Astrocyte (in vitro differentiated cells and primary cell): ENCODE measurements around the gene UHRF1. TPM values are rescaled to one million over a fixed set of nuclear protein-coding genes. Genes with fewer than 3 reads are reported as not detected.
A peak's percentile ranks its signal among the peaks of the same experiment; 100 is the strongest.
"Not testable (repeated sequence)": the region's sequence is repeated elsewhere in the genome, so short reads cannot be mapped to it uniquely, and the experiment has no call there.

Experiments
- DNase-seq: peaks from one replicate; pipeline ENCODE4 v3.0.0-alpha.2; 2010; ENCODE audit warnings: low read depth
- FAIRE-seq: peaks from 2 replicates; lab custom pipeline; 2011; peaks lifted over from hg19 to GRCh38; lab: Jason Lieb, UNC
- H2AFZ ChIP-seq: 2 replicates; pipeline ENCODE4 v1.6.0; 2012; ENCODE audit warnings: low read depth, low read length, inconsistent platforms
- H3K27ac ChIP-seq: 2 replicates; pipeline ENCODE4 v1.5.1; 2011; ENCODE audit warnings: low read depth, low read length, inconsistent platforms
- H3K27me3 ChIP-seq: 2 replicates; pipeline ENCODE4 v1.6.0; 2011; ENCODE audit warnings: low read length, inconsistent platforms; ENCODE audit not compliant: insufficient read depth
- H3K36me3 ChIP-seq: 2 replicates; pipeline ENCODE4 v1.5.1; 2011; ENCODE audit warnings: low read length, inconsistent platforms; ENCODE audit not compliant: insufficient read depth
- H3K4me1 ChIP-seq: 2 replicates; pipeline ENCODE4 v1.5.1; 2011; ENCODE audit warnings: low read length, inconsistent platforms; ENCODE audit not compliant: insufficient read depth
- H3K4me2 ChIP-seq: 2 replicates; pipeline ENCODE4 v1.6.0; 2012; ENCODE audit warnings: low read length, inconsistent platforms
- H3K4me3 ChIP-seq: 2 replicates; pipeline ENCODE4 v1.5.1; 2011; ENCODE audit warnings: low read depth, mild to moderate bottlenecking, low read length, inconsistent platforms; ENCODE audit not compliant: insufficient read depth
- H3K79me2 ChIP-seq: 2 replicates; pipeline ENCODE4 v1.6.0; 2012; ENCODE audit warnings: mild to moderate bottlenecking, low read length, inconsistent platforms; ENCODE audit not compliant: insufficient read depth
- H3K9ac ChIP-seq: 2 replicates; pipeline ENCODE4 v1.6.0; 2012; ENCODE audit warnings: mild to moderate bottlenecking, low read length, inconsistent platforms
- H3K9me3 ChIP-seq: 2 replicates; pipeline ENCODE4 v1.5.1; 2012; ENCODE audit warnings: low read depth, mild to moderate bottlenecking, low read length, inconsistent platforms; ENCODE audit not compliant: insufficient read depth
- H4K20me1 ChIP-seq: 2 replicates; pipeline ENCODE4 v1.6.0; 2012; ENCODE audit warnings: low read length, inconsistent platforms; ENCODE audit not compliant: insufficient read depth
- H3K27ac Mint-ChIP-seq: one replicate; pipeline ENCODE4 v1.8.0; 2021; ENCODE audit warnings: mild to moderate bottlenecking, mixed read lengths; ENCODE audit not compliant: unreplicated experiment
- H3K27me3 Mint-ChIP-seq: one replicate; pipeline ENCODE4 v1.8.0; 2021; ENCODE audit warnings: low read depth, mixed read lengths; ENCODE audit not compliant: unreplicated experiment
- H3K36me3 Mint-ChIP-seq: one replicate; pipeline ENCODE4 v1.8.0; 2021; ENCODE audit warnings: low read depth, mixed read lengths; ENCODE audit not compliant: unreplicated experiment
- H3K4me1 Mint-ChIP-seq: one replicate; pipeline ENCODE4 v1.8.0; 2021; ENCODE audit warnings: low read depth, mixed read lengths; ENCODE audit not compliant: unreplicated experiment
- H3K4me3 Mint-ChIP-seq: one replicate; pipeline ENCODE4 v1.8.0; 2021; ENCODE audit warnings: mild to moderate bottlenecking, moderate library complexity, mixed read lengths; ENCODE audit not compliant: unreplicated experiment
- H3K9me3 Mint-ChIP-seq: one replicate; pipeline ENCODE4 v1.8.0; 2021; ENCODE audit warnings: mild to moderate bottlenecking, mixed read lengths; ENCODE audit not compliant: unreplicated experiment
- EZH2 ChIP-seq: IDR thresholded peaks from 2 replicates; pipeline ENCODE4 v1.6.1; 2012; ENCODE audit warnings: mild to moderate bottlenecking, low read length, inconsistent platforms; ENCODE audit not compliant: insufficient read depth
- total RNA-seq: library from RNA; stranded (reverse); gene quantifications from 2 replicates; pipeline ENCODE4 v1.2.1, GENCODE V29; 2021
- TF ChIP-seq, protein P1 (sequence below): IDR thresholded peaks from 2 replicates; pipeline ENCODE4 v1.5.1; 2011; ENCODE audit warnings: low read depth, mild to moderate bottlenecking, inconsistent platforms, low read length, moderate library complexity; ENCODE audit not compliant: insufficient read depth

UHRF1 gene
- total RNA-seq, 1 donor from 2014 or later: 16.2 TPM

DNA sequence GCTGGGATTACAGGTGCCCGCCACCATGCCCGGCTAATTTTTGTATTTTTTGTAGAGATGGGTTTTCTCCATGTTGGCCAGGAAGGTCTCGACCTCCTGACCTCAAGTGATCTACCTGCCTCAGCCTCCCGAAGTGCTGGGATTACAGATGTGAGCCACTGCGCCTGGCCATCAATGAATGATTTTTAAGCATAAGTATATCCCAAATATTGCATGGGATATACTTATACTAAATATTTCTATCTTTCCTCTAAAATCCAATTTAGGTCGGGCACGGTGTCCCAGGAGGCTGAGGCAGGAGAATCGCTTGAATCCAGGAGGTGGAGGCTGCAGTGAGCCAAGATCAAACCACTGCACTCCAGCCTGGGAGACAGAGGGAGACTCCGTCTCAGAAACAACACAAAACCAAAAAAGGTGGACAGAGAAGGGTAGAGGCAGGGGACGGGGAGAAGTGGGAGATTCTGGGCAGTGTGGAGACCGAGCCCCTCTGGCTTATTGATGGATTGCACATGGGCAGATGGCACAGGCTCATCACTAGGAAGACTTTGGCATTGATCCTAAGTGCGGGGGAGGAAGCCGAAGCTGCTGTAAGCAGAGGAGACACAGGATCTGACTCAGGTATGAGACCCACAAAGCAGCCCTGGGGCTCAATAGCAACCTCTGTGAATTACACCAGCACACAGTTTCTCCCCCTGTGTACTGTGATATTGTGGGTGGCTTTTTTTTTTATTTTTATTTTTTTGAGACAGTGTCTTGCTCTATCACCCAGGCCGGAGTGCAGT, 20.1 kb upstream of the UHRF1 start:
- H3K79me2 ChIP-seq: no peaks in the 10 kb centered on the region
- peaks cover 10% of the 10 kb centered on the region for H3K27me3 Mint-ChIP-seq
- no peak overlapping the region for H3K27ac Mint-ChIP-seq
- H3K4me1 Mint-ChIP-seq: no peaks in the 10 kb centered on the region
- H3K36me3 Mint-ChIP-seq: no peaks in the 10 kb centered on the region
- H3K9ac ChIP-seq: no peak overlapping the region
- H3K36me3 ChIP-seq: no peaks in the 10 kb centered on the region
- no peak overlapping the region for H3K4me3 ChIP-seq
- FAIRE-seq: no peak
- H3K4me1 ChIP-seq: peaks cover 6% of the 10 kb centered on the region
- H3K4me3 Mint-ChIP-seq: peak overlapping the region; percentile 29
- H3K27me3 ChIP-seq: no peaks in the 10 kb centered on the region
- DNase-seq: peak; percentile 62
- H2AFZ ChIP-seq: no peak overlapping the region
- no peaks in the 10 kb centered on the region for H4K20me1 ChIP-seq
- H3K9me3 ChIP-seq: no peaks in the 10 kb centered on the region
- peak overlapping the region; percentile 2 for H3K4me2 ChIP-seq
- H3K27ac ChIP-seq: no peak overlapping the region
- TF ChIP-seq EZH2: no peak
- TF ChIP-seq, protein P1, sequence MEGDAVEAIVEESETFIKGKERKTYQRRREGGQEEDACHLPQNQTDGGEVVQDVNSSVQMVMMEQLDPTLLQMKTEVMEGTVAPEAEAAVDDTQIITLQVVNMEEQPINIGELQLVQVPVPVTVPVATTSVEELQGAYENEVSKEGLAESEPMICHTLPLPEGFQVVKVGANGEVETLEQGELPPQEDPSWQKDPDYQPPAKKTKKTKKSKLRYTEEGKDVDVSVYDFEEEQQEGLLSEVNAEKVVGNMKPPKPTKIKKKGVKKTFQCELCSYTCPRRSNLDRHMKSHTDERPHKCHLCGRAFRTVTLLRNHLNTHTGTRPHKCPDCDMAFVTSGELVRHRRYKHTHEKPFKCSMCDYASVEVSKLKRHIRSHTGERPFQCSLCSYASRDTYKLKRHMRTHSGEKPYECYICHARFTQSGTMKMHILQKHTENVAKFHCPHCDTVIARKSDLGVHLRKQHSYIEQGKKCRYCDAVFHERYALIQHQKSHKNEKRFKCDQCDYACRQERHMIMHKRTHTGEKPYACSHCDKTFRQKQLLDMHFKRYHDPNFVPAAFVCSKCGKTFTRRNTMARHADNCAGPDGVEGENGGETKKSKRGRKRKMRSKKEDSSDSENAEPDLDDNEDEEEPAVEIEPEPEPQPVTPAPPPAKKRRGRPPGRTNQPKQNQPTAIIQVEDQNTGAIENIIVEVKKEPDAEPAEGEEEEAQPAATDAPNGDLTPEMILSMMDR: no peak
- H3K9me3 Mint-ChIP-seq: no peaks in the 10 kb centered on the region

DNA sequence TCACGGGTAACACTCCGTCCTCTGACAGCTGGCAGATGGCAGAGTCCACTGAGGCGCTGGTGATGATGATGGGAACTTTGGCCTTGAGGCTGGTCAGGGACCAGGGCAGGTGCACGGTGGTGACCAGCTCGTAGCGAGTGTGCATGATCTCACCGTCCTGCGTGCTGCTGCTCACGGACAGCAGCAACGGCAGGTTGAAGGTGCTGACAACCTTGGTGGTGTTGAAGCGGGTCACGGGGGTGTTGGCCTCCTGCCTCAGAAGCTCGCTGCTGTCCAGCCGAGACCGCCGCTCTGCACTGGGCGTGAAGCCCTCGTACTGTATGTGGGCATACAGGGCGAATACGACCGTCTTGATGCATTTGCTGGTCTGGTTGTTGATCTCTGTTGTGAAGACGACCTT, 18.2 kb upstream of the UHRF1 start:
- H3K27ac Mint-ChIP-seq: no peak overlapping the region
- Histone ChIP-seq H2AFZ (no peak overlapping the region), H3K4me1 (peaks cover 6% of the 10 kb centered on the region), H3K36me3 (no peaks in the 10 kb centered on the region), H3K27me3 (no peaks in the 10 kb centered on the region), H3K9me3 (no peaks in the 10 kb centered on the region), H4K20me1 (no peaks in the 10 kb centered on the region), H3K9ac (no peak overlapping the region), H3K27ac (no peak overlapping the region), H3K4me3 (no peak overlapping the region), H3K4me2 (no peak overlapping the region), H3K79me2 (no peaks in the 10 kb centered on the region)
- H3K36me3 Mint-ChIP-seq: no peaks in the 10 kb centered on the region
- H3K4me3 Mint-ChIP-seq: no peak overlapping the region
- no peaks in the 10 kb centered on the region for H3K4me1 Mint-ChIP-seq
- FAIRE-seq: no peak
- H3K27me3 Mint-ChIP-seq: peaks cover 13% of the 10 kb centered on the region
- no peaks in the 10 kb centered on the region for H3K9me3 Mint-ChIP-seq
- no peak for TF ChIP-seq EZH2
- TF ChIP-seq, protein P1: no peak
- DNase-seq: no peak

DNA sequence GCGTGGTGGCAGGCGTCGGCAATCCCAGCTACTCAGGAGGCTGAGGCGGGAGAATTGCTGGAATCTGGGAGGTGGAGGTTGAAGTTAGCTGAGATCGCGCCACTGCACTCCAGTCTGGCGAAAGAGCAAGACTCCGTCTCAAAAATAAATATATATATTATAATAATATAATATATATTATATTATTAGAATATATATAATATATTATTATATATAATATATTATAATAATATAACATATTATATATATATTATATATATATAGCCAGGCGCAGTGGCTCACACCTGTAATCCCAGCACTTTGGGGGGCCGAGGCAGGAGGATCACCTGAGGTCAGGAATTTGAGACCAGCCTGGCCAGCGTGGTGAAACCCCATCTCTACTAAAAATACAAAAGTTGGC, 16.3 kb upstream of the UHRF1 start:
- H3K27ac Mint-ChIP-seq, H2AFZ ChIP-seq, H3K9ac ChIP-seq, H3K4me2 ChIP-seq, H3K9me3 Mint-ChIP-seq, H3K4me3 ChIP-seq, H3K9me3 ChIP-seq, H3K4me3 Mint-ChIP-seq, H3K4me1 ChIP-seq, H4K20me1 ChIP-seq, H3K36me3 Mint-ChIP-seq, H3K79me2 ChIP-seq, H3K27me3 ChIP-seq, H3K27ac ChIP-seq, DNase-seq, FAIRE-seq, H3K4me1 Mint-ChIP-seq, H3K36me3 ChIP-seq: not testable (repeated sequence)
- peaks cover 13% of the 10 kb centered on the region for H3K27me3 Mint-ChIP-seq
